Gastrocnemius medialis (tissue), 4 donors: ENCODE measurements around the gene MORN3. TPM values are rescaled to one million over a fixed set of nuclear protein-coding genes. Genes with fewer than 3 reads are reported as not detected.

ENCODE experiments used
- ATAC-seq, 2 donors: fragments of 150-250 bp; one replicate each; pipeline ENCODE4 v1.9.1; 2016
- DNase-seq, 2 donors: peaks; one replicate each; pipeline ENCODE4 v3.0.0-alpha.2; 2019
- H3K27ac ChIP-seq, 4 donors: fragments of 200-600 bp; sonication (generic); 1 replicate in 1 of 4; 2 replicates in 3 of 4; pipeline ENCODE4 v1.5.1; 2016 to 2018; ENCODE audit warnings: mild to moderate bottlenecking in 2 of 4, moderate library complexity in 1 of 4
- H3K27me3 ChIP-seq, 3 donors: fragments of 200-600 bp; sonication (generic) in 2 of 3; 1 replicate in 1 of 3; 2 replicates in 2 of 3; pipeline versions ENCODE4 v1.5.1 to v1.6.0; 2016 to 2019; ENCODE audit warnings: mild to moderate bottlenecking in 1 of 3, moderate library complexity in 1 of 3
- H3K36me3 ChIP-seq, 2 donors: fragments of 200-600 bp; sonication (generic) in 1 of 2; one replicate each; pipeline ENCODE4 v1.5.1; 2017 to 2018
- H3K4me1 ChIP-seq, 2 donors: fragments of 200-600 bp; sonication (generic) in 1 of 2; one replicate each; pipeline ENCODE4 v1.5.1; 2016 to 2017; ENCODE audit warnings: mild to moderate bottlenecking in 2 of 2
- H3K4me3 ChIP-seq, 4 donors: fragments of 200-600 bp; sonication (generic) in 3 of 4; 1 replicate in 1 of 4; 2 replicates in 3 of 4; pipeline ENCODE4 v1.5.1; 2016 to 2019; ENCODE audit warnings: mild to moderate bottlenecking in 2 of 4
- H3K9me3 ChIP-seq, 3 donors: fragments of 200-600 bp; sonication (generic) in 2 of 3; 1 replicate in 1 of 3; 2 replicates in 2 of 3; pipeline ENCODE4 v1.5.1; 2016 to 2019
- POLR2A ChIP-seq, 2 donors: fragments of 450-650 bp; IDR thresholded peaks; one replicate each; pipeline ENCODE4 v1.6.1; 2017; ENCODE audit warnings: antibody characterized with exemption in 2 of 2, mild to moderate bottlenecking in 2 of 2, moderate library complexity in 2 of 2
- in situ Hi-C, 4 donors: fragments of 200-750 bp; cut with MboI; loops; one replicate each; pipeline versions ENCODE4 v1.15.0 to v1.8.0; 2017; ENCODE audit warnings: low sequenced_read_pairs in 4 of 4
- intact Hi-C: fragments of 100-400 bp; cut with DNase I; formaldehyde crosslinking; loops from one replicate; pipeline ENCODE4 v1.15.1; 2023; ENCODE audit warnings: low total_unique reads
- total RNA-seq, 4 donors: library from RNA; depleted of rRNA; stranded (reverse); fragments of >200 nt; gene quantifications; one replicate each; pipeline versions ENCODE4 v1.1.0 to v1.2.3, GENCODE V29; 2016
- TF ChIP-seq, protein P1 (sequence below), 5 experiments: fragments of 450-650 bp in 3 of 5; fragments of 200-600 bp in 2 of 5; sonication (generic) in 2 of 5; IDR thresholded peaks in 4 of 5; conservative IDR thresholded peaks in 1 of 5; 1 replicate in 4 of 5; 2 replicates in 1 of 5; pipeline ENCODE4 v1.5.1; 2016 to 2019; ENCODE audit warnings: antibody characterized with exemption in 5 of 5, mild to moderate bottlenecking in 3 of 5, moderate library complexity in 3 of 5

The MORN3 gene
- total RNA-seq, 4 donors from 2014 or later = not detected

DNA sequence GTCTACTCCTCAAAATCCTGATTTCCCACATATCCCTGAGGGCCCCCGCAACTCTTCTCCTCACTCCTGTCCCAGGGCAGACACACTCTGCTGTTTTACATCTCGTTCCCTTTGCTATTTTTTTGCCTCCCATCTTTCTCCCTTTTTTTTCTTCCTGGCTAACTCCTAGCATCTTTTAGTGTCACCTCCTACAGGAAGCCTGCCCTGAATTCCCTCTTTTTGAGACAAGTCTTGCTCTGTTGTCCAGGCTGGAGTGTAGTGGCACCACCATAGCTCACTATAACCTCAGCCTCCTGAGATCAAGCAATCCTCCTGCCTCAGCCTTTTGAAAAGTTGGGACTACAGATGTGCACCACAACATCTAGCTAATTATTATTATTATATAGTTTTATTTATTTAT is 13.3 kb downstream of the MORN3 start:
- Histone ChIP-seq H3K4me3 (no peak overlapping the region), H3K36me3 (no peaks in the 10 kb centered on the region), H3K9me3 (no peaks in the 10 kb centered on the region), H3K4me1 (no peaks in the 10 kb centered on the region), H3K27me3 (no peaks in the 10 kb centered on the region), H3K27ac (no peak overlapping the region)
- intact Hi-C loops = no loop called here
- TF ChIP-seq POLR2A (IDR thresholded peaks at IDR 0.05) = no peak
- ATAC-seq (no peak), DNase-seq (no peak)
- in situ Hi-C loops = no loop called here

DNA sequence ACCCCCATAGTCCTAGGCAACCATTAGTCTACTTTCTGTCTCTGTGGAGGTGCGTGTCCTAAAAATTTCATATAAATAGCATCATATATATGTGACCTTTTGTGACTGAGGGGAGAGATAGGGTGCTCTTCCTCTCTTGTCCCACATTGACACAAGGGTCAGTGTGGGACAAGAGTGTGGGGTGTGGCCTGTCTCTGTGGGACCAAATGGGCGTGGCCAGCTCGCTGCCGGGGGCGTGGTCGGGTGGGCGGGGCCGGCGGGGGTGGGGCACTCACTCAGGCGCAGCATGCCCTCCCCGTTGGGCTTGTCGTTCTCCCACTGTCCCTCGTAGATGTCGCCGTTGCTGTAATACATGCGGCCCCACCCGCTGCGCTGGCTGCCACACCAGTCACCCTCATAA is 15.5 kb downstream of the MORN3 start:
- Histone ChIP-seq H3K27me3 (no peaks in the 10 kb centered on the region), H3K9me3 (no peaks in the 10 kb centered on the region), H3K27ac (no peak overlapping the region), H3K4me1 (no peaks in the 10 kb centered on the region), H3K4me3 (no peak overlapping the region), H3K36me3 (no peaks in the 10 kb centered on the region)
- ATAC-seq (no peak), DNase-seq (no peak)
- no peak for TF ChIP-seq POLR2A (IDR thresholded peaks at IDR 0.05)
- TF ChIP-seq, protein P1, sequence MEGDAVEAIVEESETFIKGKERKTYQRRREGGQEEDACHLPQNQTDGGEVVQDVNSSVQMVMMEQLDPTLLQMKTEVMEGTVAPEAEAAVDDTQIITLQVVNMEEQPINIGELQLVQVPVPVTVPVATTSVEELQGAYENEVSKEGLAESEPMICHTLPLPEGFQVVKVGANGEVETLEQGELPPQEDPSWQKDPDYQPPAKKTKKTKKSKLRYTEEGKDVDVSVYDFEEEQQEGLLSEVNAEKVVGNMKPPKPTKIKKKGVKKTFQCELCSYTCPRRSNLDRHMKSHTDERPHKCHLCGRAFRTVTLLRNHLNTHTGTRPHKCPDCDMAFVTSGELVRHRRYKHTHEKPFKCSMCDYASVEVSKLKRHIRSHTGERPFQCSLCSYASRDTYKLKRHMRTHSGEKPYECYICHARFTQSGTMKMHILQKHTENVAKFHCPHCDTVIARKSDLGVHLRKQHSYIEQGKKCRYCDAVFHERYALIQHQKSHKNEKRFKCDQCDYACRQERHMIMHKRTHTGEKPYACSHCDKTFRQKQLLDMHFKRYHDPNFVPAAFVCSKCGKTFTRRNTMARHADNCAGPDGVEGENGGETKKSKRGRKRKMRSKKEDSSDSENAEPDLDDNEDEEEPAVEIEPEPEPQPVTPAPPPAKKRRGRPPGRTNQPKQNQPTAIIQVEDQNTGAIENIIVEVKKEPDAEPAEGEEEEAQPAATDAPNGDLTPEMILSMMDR (IDR thresholded peaks at IDR 0.05 in 4 of 5, conservative IDR thresholded peaks at IDR 0.05 in 1 of 5) = no peak
- intact Hi-C loops = no loop called here
- in situ Hi-C loops = no loop called here

DNA sequence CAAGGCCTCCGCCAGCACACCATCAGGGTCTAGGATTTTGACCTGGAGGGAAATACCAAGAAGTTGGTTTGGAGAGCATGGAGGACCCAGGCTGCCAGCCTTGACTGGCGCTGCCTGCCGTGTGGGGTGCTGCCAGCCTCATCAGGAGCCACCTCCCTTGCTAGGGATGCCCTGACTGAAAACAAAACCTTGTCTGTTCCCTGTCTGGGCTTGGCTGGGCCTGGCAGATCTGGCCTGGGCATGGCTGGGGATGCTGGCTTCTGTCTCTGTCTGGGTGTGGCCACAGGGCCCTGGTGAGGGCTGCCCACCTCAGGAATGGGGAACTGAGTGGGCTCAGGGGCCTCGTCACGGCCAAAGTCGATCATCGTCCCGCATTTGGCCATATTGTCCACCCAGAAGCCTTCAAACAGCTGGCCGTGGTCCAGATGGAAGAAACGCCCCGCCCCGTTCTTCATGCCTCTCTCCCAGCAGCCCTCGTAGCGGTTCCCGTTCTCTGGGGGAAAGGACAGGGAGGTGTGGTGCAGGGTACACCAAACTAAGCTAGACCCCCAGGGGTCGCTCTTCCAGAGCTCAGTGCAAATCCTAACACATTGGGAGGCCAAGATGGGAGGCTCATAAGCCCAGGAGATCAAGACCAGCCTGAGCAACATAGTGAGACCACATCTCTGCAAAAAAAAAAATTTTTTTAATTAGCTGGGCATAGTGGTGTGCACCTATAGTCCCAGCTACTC is 16.5 kb downstream of the MORN3 start:
- intact Hi-C loops = no loop called here
- ATAC-seq = no peak

DNA sequence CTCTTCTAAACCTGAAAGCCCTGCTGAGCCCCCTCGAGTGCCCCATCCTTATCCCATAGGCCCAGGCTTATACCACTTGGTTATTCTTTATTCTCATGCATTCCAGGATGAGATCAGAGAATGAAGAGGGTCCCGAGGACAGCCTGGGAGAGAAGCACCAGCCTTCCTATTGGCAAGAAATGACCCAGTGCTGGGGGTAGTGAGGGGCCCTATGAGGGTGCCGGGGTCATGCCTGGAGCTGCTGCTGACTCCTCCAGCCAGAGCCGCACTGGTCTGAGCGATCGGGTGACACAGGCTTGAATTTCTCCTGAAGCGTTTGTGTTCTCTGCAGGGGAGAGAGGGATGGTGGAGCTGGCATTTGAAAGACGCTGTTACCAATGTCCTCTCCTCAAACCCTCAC is 18.1 kb downstream of the MORN3 start:
- H3K27ac ChIP-seq = no peak overlapping the region
- no peaks in the 10 kb centered on the region for H3K9me3 ChIP-seq
- no peak for DNase-seq
- in situ Hi-C loops = no loop called here
- intact Hi-C loops = no loop called here
- no peak for ATAC-seq
- no peaks in the 10 kb centered on the region for H3K4me1 ChIP-seq
- no peak overlapping the region for H3K4me3 ChIP-seq
- H3K36me3 ChIP-seq = no peaks in the 10 kb centered on the region
- H3K27me3 ChIP-seq = no peaks in the 10 kb centered on the region
- TF ChIP-seq, protein P1 (IDR thresholded peaks at IDR 0.05 in 4 of 5, conservative IDR thresholded peaks at IDR 0.05 in 1 of 5) = no peak
- TF ChIP-seq POLR2A (IDR thresholded peaks at IDR 0.05) = no peak

More for the DNA sequence above, 16.5 kb downstream of the MORN3 start:
- Histone ChIP-seq H3K4me3 (no peak overlapping the region), H3K36me3 (no peaks in the 10 kb centered on the region), H3K4me1 (no peaks in the 10 kb centered on the region), H3K27me3 (no peaks in the 10 kb centered on the region), H3K27ac (no peak overlapping the region), H3K9me3 (no peaks in the 10 kb centered on the region)
- no peak for DNase-seq
- in situ Hi-C loops = no loop called here
- no peak for TF ChIP-seq POLR2A (IDR thresholded peaks at IDR 0.05)
- TF ChIP-seq, protein P1 (IDR thresholded peaks at IDR 0.05 in 4 of 5, conservative IDR thresholded peaks at IDR 0.05 in 1 of 5) = no peak

DNA sequence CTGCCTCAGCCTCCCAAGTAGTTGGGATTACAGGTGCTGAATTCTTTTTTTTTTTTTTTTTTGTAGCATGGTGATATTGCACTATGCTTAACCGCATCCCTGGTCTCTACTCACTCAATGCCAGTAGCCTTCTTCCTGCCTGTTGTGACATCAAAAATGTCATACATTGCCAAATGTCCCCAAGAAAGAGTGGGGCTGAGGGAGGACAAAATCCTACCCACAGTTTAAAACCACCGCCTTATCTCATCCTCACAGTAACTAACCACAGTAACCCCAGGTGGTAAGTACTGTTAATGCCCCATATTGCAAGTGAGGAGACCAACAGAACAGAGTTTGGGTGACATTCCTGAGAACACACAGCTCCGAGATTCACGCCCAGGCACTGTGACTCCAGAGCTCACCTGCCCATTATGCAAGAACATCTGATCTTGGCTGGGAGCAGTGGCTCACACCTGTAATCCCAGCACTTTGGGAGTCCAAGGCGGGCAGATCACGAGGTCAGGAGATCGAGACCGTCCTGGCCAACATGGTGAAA is 19.6 kb downstream of the MORN3 start:
- intact Hi-C loops = no loop called here
- no peaks in the 10 kb centered on the region for H3K36me3 ChIP-seq
- DNase-seq = no peak
- H3K4me3 ChIP-seq = no peak overlapping the region
- in situ Hi-C loops = no loop called here
- H3K4me1 ChIP-seq = no peaks in the 10 kb centered on the region
- TF ChIP-seq, protein P1 (IDR thresholded peaks at IDR 0.05 in 4 of 5, conservative IDR thresholded peaks at IDR 0.05 in 1 of 5) = no peak
- no peak for TF ChIP-seq POLR2A (IDR thresholded peaks at IDR 0.05)
- no peak for ATAC-seq
- no peaks in the 10 kb centered on the region for H3K27me3 ChIP-seq
- no peak overlapping the region for H3K27ac ChIP-seq
- no peaks in the 10 kb centered on the region for H3K9me3 ChIP-seq
